HCT116 (cell line): ENCODE data around the gene DTD1. TPM values are rescaled to one million over a fixed set of nuclear protein-coding genes. Genes with fewer than 3 reads are reported as not detected.

Source experiments
- ATAC-seq: fragments of 200-7000 bp; cut with Tn5 transposase; 2 replicates; pipeline ENCODE4 v1.9.1; 2020; ENCODE audit warnings: mild to moderate bottlenecking, moderate library complexity
- BruUV-seq: library from RNA; stranded (reverse); fragments of 400-500 nt; replicated peaks from 2 replicates; lab custom pipeline; 2021; lab: Mats Ljungman, UMichigan
- CTCF ChIA-PET: fragments of 300-600 bp; sonication (Branson Sonifier 250); formaldehyde crosslinking; loops from one replicate; lab custom pipeline; 2021; ENCODE audit warnings: antibody characterized with exemption; lab: Charles Lee
- POLR2A ChIA-PET: fragments of 300-600, 350-600 bp; sonication (Branson Sonifier 250); formaldehyde crosslinking; loops from one replicate; lab custom pipeline; 2021; ENCODE audit warnings: antibody characterized with exemption; lab: Charles Lee
- RAD21 ChIA-PET, 2 experiments: fragments of 300-600 bp; sonication (Branson Sonifier 250); formaldehyde crosslinking; loops; one replicate each; lab custom pipeline; 2023; ENCODE audit warnings: low total read pairs in 2 of 2; ENCODE audit not compliant: uncharacterized antibody in 2 of 2, unreplicated experiment in 2 of 2, low non-redundant PET in 1 of 2; lab: Charles Lee
- DNase-seq: peaks from one replicate; pipeline ENCODE4 v3.0.0-alpha.2; 2010; ENCODE audit warnings: low read depth, low spot score
- H2AFZ ChIP-seq: fragments of 200-600 bp; shearing (Covaris generic), sonication (generic); 2 replicates; pipeline ENCODE4 v1.6.1; 2017; ENCODE audit warnings: low read depth, mixed run types, mixed read lengths, antibody characterized with exemption, low read length; ENCODE audit not compliant: poor library complexity, severe bottlenecking
- H3K27ac ChIP-seq: 2 replicates; pipeline ENCODE4 v1.5.1; 2012; ENCODE audit warnings: low read depth, low read length
- H3K27me3 ChIP-seq: fragments of 200-600 bp; sonication (generic); 2 replicates; pipeline ENCODE4 v1.6.1; 2016; ENCODE audit warnings: mixed run types, low read length, mixed read lengths; ENCODE audit not compliant: insufficient read depth
- H3K36me3 ChIP-seq, 2 experiments: fragments of 200-500 bp in 1 of 2; fragments of 200-600 bp in 1 of 2; sonication (Bioruptor generic) in 1 of 2; sonication (generic) in 1 of 2; 2 replicates each; pipeline versions ENCODE4 v1.5.1 to v1.6.1; 2014 to 2016; ENCODE audit warnings: low read length in 2 of 2, inconsistent platforms in 1 of 2, mixed read lengths in 1 of 2, mixed run types in 1 of 2; ENCODE audit not compliant: insufficient read depth in 2 of 2, control insufficient read depth in 1 of 2
- H3K4me1 ChIP-seq, 2 experiments: fragments of 200-600 bp in 1 of 2; sonication (generic) in 1 of 2; 2 replicates each; pipeline versions ENCODE4 v1.5.1 to v1.6.1; 2012 to 2017; ENCODE audit warnings: low read length in 2 of 2, inconsistent platforms in 1 of 2, mild to moderate bottlenecking in 1 of 2, mixed read lengths in 1 of 2, mixed run types in 1 of 2, moderate library complexity in 1 of 2; ENCODE audit not compliant: insufficient read depth in 2 of 2, control insufficient read depth in 1 of 2
- H3K4me2 ChIP-seq: fragments of 200-600 bp; sonication (generic); 2 replicates; pipeline ENCODE4 v1.6.1; 2017; ENCODE audit warnings: mixed run types, low read length, mixed read lengths
- H3K4me3 ChIP-seq, 2 experiments: fragments of 200-600 bp in 1 of 2; sonication (generic) in 1 of 2; replicated peaks in 1 of 2; 2 replicates each; pipeline ENCODE4 v1.5.1; 2011 to 2016; ENCODE audit warnings: low read length in 2 of 2, control low read depth in 1 of 2, low read depth in 1 of 2, mild to moderate bottlenecking in 1 of 2, mixed read lengths in 1 of 2, mixed run types in 1 of 2
- H3K79me2 ChIP-seq: fragments of 200-600 bp; sonication (generic); 2 replicates; pipeline ENCODE4 v1.6.1; 2017; ENCODE audit warnings: mild to moderate bottlenecking, mixed run types, low read length, moderate library complexity, mixed read lengths; ENCODE audit not compliant: insufficient read depth
- H3K9ac ChIP-seq: fragments of 200-600 bp; sonication (generic); 2 replicates; pipeline ENCODE4 v1.6.1; 2016; ENCODE audit warnings: low read length, mixed read lengths
- H3K9me2 ChIP-seq: fragments of 200-600 bp; sonication (generic), shearing (Covaris generic); 2 replicates; pipeline ENCODE4 v1.6.1; 2017; ENCODE audit warnings: mixed run types, mild to moderate bottlenecking, moderate library complexity; ENCODE audit not compliant: insufficient read depth
- H3K9me3 ChIP-seq, 2 experiments: fragments of 200-500 bp in 1 of 2; fragments of 200-600 bp in 1 of 2; sonication (Bioruptor generic) in 1 of 2; sonication (generic) in 1 of 2; 2 replicates each; pipeline ENCODE4 v1.6.1; 2014 to 2017; ENCODE audit warnings: low read length in 2 of 2, mixed read lengths in 2 of 2, inconsistent platforms in 1 of 2, low read depth in 1 of 2, mild to moderate bottlenecking in 1 of 2, mixed run types in 1 of 2, moderate library complexity in 1 of 2; ENCODE audit not compliant: control insufficient read depth in 1 of 2, insufficient read depth in 1 of 2
- H4K20me1 ChIP-seq: fragments of 200-600 bp; sonication (generic), shearing (Covaris generic); 2 replicates; pipeline ENCODE4 v1.6.1; 2017; ENCODE audit warnings: mixed run types, mild to moderate bottlenecking, moderate library complexity; ENCODE audit not compliant: insufficient read depth
- ATF3 ChIP-seq: IDR thresholded peaks from 2 replicates; pipeline ENCODE4 v1.6.1; 2012
- CBX3 ChIP-seq: IDR thresholded peaks from 2 replicates; pipeline ENCODE4 v1.6.1; 2012; ENCODE audit warnings: low read depth
- EGR1 ChIP-seq: IDR thresholded peaks from 2 replicates; pipeline ENCODE4 v1.6.1; 2012; ENCODE audit warnings: low read depth
- EZH2 ChIP-seq: fragments of 200-600 bp; sonication (generic); IDR thresholded peaks from 2 replicates; pipeline ENCODE4 v1.6.1; 2017; ENCODE audit warnings: antibody characterized with exemption, mixed run types
- EZH2phosphoT487 ChIP-seq: fragments of 200-600 bp; IDR thresholded peaks from 2 replicates; pipeline ENCODE4 v1.6.1; 2018; ENCODE audit warnings: antibody characterized with exemption, borderline replicate concordance
- JUND ChIP-seq: IDR thresholded peaks from 2 replicates; pipeline ENCODE4 v1.6.1; 2012
- POLR2AphosphoS5 ChIP-seq: IDR thresholded peaks from 2 replicates; pipeline ENCODE4 v1.6.1; 2011; ENCODE audit warnings: mild to moderate bottlenecking, low read depth, low read length, moderate library complexity
- SIN3A ChIP-seq: IDR thresholded peaks from 2 replicates; pipeline ENCODE4 v1.6.1; 2012; ENCODE audit warnings: low read depth
- SRF ChIP-seq: IDR thresholded peaks from 2 replicates; pipeline ENCODE4 v1.6.1; 2012; ENCODE audit warnings: low read depth
- TCF7L2 ChIP-seq: IDR thresholded peaks from 2 replicates; pipeline ENCODE4 v1.7.0; 2011; ENCODE audit warnings: borderline replicate concordance, inconsistent platforms; ENCODE audit not compliant: insufficient read depth, insufficient read length; ENCODE audit errors: extremely low read depth
- YY1 ChIP-seq: IDR thresholded peaks from 2 replicates; pipeline ENCODE4 v1.6.1; 2011; ENCODE audit warnings: low read length, low read depth, moderate library complexity, mild to moderate bottlenecking; ENCODE audit not compliant: insufficient replicate concordance; ENCODE audit errors: extremely low read depth
- ZNF274 ChIP-seq: fragments of 200-500 bp; sonication (Bioruptor generic); IDR thresholded peaks from 2 replicates; pipeline ENCODE4 v1.6.1; 2014; ENCODE audit warnings: mild to moderate bottlenecking, low read depth, low read length, inconsistent platforms
- intact Hi-C: fragments of 100-400 bp; cut with micrococcal nuclease; formaldehyde crosslinking; loops from 2 replicates; pipeline ENCODE4 v1.10.0; 2022
- total RNA-seq: library from RNA; stranded (reverse); gene quantifications from one replicate; pipeline ENCODE4 v1.2.1, GENCODE V29; 2021; ENCODE audit not compliant: unreplicated experiment
- TF ChIP-seq, protein P1 (sequence below): IDR thresholded peaks from 2 replicates; pipeline ENCODE4 v1.6.1; 2012; ENCODE audit warnings: low read depth

Gene DTD1
- total RNA-seq, 1 experiment from 2014 or later, result 54.5 TPM

DNA sequence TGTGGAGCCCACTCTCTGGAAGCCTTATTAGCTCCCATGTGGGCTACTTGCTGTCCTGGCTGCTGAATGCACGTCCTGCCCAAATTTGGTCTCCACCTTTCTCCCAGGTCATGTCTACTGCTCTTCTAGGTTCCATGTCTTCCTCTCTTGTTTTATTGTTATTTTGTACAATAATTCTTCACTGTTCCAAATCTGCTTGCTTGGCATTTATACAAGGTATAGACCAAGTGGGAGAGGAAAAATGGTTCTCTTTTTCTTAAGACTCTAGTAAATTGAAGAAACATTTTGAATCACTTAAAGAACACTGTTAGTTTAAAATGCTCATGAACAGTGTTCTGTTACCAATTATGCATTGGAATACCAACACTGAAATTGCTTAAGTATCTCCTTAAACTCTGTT is 144.1 kb downstream of the DTD1 start:
- Histone ChIP-seq H3K9me3 (no peaks in the 10 kb centered on the region), H3K4me1 (no peaks in the 10 kb centered on the region), H3K9ac (no peak overlapping the region), H3K27me3 (no peaks in the 10 kb centered on the region), H3K79me2 (no peaks in the 10 kb centered on the region), H4K20me1 (no peaks in the 10 kb centered on the region), H3K4me2 (no peak overlapping the region), H3K36me3 (no peaks in the 10 kb centered on the region), H3K9me2 (no peaks in the 10 kb centered on the region), H3K4me3 (no peak overlapping the region), H2AFZ (no peak overlapping the region), H3K27ac (no peak overlapping the region)
- POLR2A ChIA-PET, result no interaction called here
- RAD21 ChIA-PET, result no interaction called here
- BruUV-seq, result no TSS peak
- intact Hi-C loops, result no loop called here
- no peak for ATAC-seq
- TF ChIP-seq POLR2AphosphoS5 (no peak), SIN3A (no peak)
- DNase-seq, result no peak
- CTCF ChIA-PET, result no interaction called here

- no peaks in the 10 kb centered on the region for H3K27me3 ChIP-seq
- no peaks in the 10 kb centered on the region for H3K36me3 ChIP-seq
- ChIA-PET POLR2A (no interaction called here), CTCF (no interaction called here), RAD21 (no interaction called here)
- no peak overlapping the region for H3K27ac ChIP-seq
- peaks cover 0 to 8% of the 10 kb centered on the region in 2 experiments; a peak in 1 of 4 replicates for H3K4me1 ChIP-seq
- DNase-seq, result no peak
- H3K9me3 ChIP-seq, result no peaks in the 10 kb centered on the region
- H3K9me2 ChIP-seq, result no peaks in the 10 kb centered on the region
- no peaks in the 10 kb centered on the region for H3K79me2 ChIP-seq
- no peak overlapping the region for H3K9ac ChIP-seq
- intact Hi-C loops, result no loop called here
- no peak overlapping the region for H2AFZ ChIP-seq
- no peak overlapping the region for H3K4me3 ChIP-seq
- ATAC-seq, result no peak
- BruUV-seq, result no TSS peak
- no peak overlapping the region for H3K4me2 ChIP-seq
- H4K20me1 ChIP-seq, result no peaks in the 10 kb centered on the region
- no peak for TF ChIP-seq EGR1
- TF ChIP-seq ZNF274, result no peak
- no peak for TF ChIP-seq SRF
- no peak for TF ChIP-seq JUND
- TF ChIP-seq, protein P1, sequence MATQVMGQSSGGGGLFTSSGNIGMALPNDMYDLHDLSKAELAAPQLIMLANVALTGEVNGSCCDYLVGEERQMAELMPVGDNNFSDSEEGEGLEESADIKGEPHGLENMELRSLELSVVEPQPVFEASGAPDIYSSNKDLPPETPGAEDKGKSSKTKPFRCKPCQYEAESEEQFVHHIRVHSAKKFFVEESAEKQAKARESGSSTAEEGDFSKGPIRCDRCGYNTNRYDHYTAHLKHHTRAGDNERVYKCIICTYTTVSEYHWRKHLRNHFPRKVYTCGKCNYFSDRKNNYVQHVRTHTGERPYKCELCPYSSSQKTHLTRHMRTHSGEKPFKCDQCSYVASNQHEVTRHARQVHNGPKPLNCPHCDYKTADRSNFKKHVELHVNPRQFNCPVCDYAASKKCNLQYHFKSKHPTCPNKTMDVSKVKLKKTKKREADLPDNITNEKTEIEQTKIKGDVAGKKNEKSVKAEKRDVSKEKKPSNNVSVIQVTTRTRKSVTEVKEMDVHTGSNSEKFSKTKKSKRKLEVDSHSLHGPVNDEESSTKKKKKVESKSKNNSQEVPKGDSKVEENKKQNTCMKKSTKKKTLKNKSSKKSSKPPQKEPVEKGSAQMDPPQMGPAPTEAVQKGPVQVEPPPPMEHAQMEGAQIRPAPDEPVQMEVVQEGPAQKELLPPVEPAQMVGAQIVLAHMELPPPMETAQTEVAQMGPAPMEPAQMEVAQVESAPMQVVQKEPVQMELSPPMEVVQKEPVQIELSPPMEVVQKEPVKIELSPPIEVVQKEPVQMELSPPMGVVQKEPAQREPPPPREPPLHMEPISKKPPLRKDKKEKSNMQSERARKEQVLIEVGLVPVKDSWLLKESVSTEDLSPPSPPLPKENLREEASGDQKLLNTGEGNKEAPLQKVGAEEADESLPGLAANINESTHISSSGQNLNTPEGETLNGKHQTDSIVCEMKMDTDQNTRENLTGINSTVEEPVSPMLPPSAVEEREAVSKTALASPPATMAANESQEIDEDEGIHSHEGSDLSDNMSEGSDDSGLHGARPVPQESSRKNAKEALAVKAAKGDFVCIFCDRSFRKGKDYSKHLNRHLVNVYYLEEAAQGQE, result no peak
- no peak for TF ChIP-seq TCF7L2
- no peak for TF ChIP-seq YY1
- no peak for TF ChIP-seq POLR2AphosphoS5
- TF ChIP-seq ATF3, result no peak
- TF ChIP-seq EZH2phosphoT487, result no peak
- no peak for TF ChIP-seq CBX3
- TF ChIP-seq EZH2, result no peak
- TF ChIP-seq, all 23 proteins: peak for 0
Observed at GRCh38 chr20:18734525-18735189, 146.8 kb downstream of the DTD1 start.
